Liver (tissue), 9 donors: Measurements from ENCODE around the gene KRTAP3-2. TPM values are rescaled to one million over a fixed set of nuclear protein-coding genes. Genes with fewer than 3 reads are reported as not detected.

Experiments
- DNase-seq: peaks from one replicate; pipeline ENCODE4 v3.0.0-alpha.2; 2017; ENCODE audit warnings: low spot score
- H3K27ac ChIP-seq, 2 donors: one replicate each; pipeline ENCODE4 v1.7.0; 2013; ENCODE audit warnings: inconsistent platforms in 2 of 2, low read length in 2 of 2, control low read depth in 1 of 2, low read depth in 1 of 2, mild to moderate bottlenecking in 1 of 2
- H3K27me3 ChIP-seq, 4 donors: one replicate each; pipeline versions ENCODE4 v1.6.1 to v1.7.0; 2013; ENCODE audit warnings: low read length in 3 of 4, inconsistent platforms in 1 of 4, mild to moderate bottlenecking in 1 of 4, moderate library complexity in 1 of 4; ENCODE audit not compliant: control insufficient read depth in 4 of 4, insufficient read depth in 4 of 4
- H3K36me3 ChIP-seq, 4 donors: one replicate each; pipeline versions ENCODE4 v1.6.1 to v1.7.0; 2013; ENCODE audit warnings: low read length in 3 of 4, mild to moderate bottlenecking in 3 of 4, low read depth in 1 of 4, moderate library complexity in 1 of 4; ENCODE audit not compliant: control insufficient read depth in 4 of 4, insufficient read depth in 3 of 4
- H3K4me1 ChIP-seq, 4 donors: one replicate each; pipeline versions ENCODE4 v1.6.1 to v1.7.0; 2013; ENCODE audit warnings: low read length in 3 of 4, mild to moderate bottlenecking in 3 of 4, moderate library complexity in 1 of 4; ENCODE audit not compliant: control insufficient read depth in 4 of 4, insufficient read depth in 4 of 4
- H3K4me3 ChIP-seq, 3 donors: one replicate each; pipeline versions ENCODE4 v1.6.1 to v1.7.0; 2013; ENCODE audit warnings: low read length in 3 of 3, control low read depth in 1 of 3, low read depth in 1 of 3, mild to moderate bottlenecking in 1 of 3
- H3K9ac ChIP-seq, 2 donors: one replicate each; pipeline ENCODE4 v1.7.0; 2013; ENCODE audit warnings: low read length in 2 of 2, mild to moderate bottlenecking in 2 of 2, moderate library complexity in 2 of 2, control low read depth in 1 of 2, low read depth in 1 of 2
- H3K9me3 ChIP-seq, 4 donors: one replicate each; pipeline versions ENCODE4 v1.6.1 to v1.7.0; 2013; ENCODE audit warnings: low read length in 3 of 4; ENCODE audit not compliant: control insufficient read depth in 4 of 4
- FOXA1 ChIP-seq: IDR thresholded peaks from 2 replicates; pipeline ENCODE4 v1.6.1; 2016; ENCODE audit warnings: antibody characterized with exemption
- FOXA2 ChIP-seq: IDR thresholded peaks from 2 replicates; pipeline ENCODE4 v1.6.1; 2016; ENCODE audit warnings: antibody characterized with exemption
- GABPA ChIP-seq, 2 donors: IDR thresholded peaks in 1 of 2; conservative IDR thresholded peaks in 1 of 2; 2 replicates each; pipeline ENCODE4 v1.6.1; 2016; ENCODE audit warnings: antibody characterized with exemption in 2 of 2, mild to moderate bottlenecking in 1 of 2, moderate library complexity in 1 of 2
- HNF4A ChIP-seq, 2 donors: conservative IDR thresholded peaks; 2 replicates each; pipeline ENCODE4 v1.6.1; 2016; ENCODE audit warnings: antibody characterized with exemption in 2 of 2, mild to moderate bottlenecking in 2 of 2
- NR2F2 ChIP-seq: IDR thresholded peaks from 2 replicates; pipeline ENCODE4 v1.6.1; 2016; ENCODE audit warnings: antibody characterized with exemption
- RAD21 ChIP-seq, 2 donors: IDR thresholded peaks; 2 replicates each; pipeline ENCODE4 v1.6.1; 2016; ENCODE audit warnings: antibody characterized with exemption in 2 of 2, mild to moderate bottlenecking in 2 of 2
- RXRA ChIP-seq, 2 donors: IDR thresholded peaks; 2 replicates each; pipeline ENCODE4 v1.6.1; 2017 to 2018; ENCODE audit warnings: antibody characterized with exemption in 2 of 2, mild to moderate bottlenecking in 1 of 2
- SP1 ChIP-seq: IDR thresholded peaks from 2 replicates; pipeline ENCODE4 v1.6.1; 2018; ENCODE audit warnings: antibody characterized with exemption, mild to moderate bottlenecking
- YY1 ChIP-seq: IDR thresholded peaks from 2 replicates; pipeline ENCODE4 v1.6.1; 2016; ENCODE audit warnings: antibody characterized with exemption, mild to moderate bottlenecking
- WGBS: extraction: QIAGEN DNeasy Blood & Tissue Kit; methylation state at CpG from one replicate; pipeline ENCODE4 v1.1.7; 2013; 5-methylcytosine and 5-hydroxymethylcytosine counted together
- polyA plus RNA-seq, 2 donors: library from polyadenylated mRNA; stranded (reverse) in 1 of 2; unstranded in 1 of 2; fragments of 200-250 nt in 1 of 2; fragments of >200 nt in 1 of 2; fragmentation: Nextera tagmentation in 1 of 2; extraction: Ambion mirVana in 1 of 2; gene quantifications; one replicate each; pipeline versions ENCODE4 v1.2.1 to v1.2.3, GENCODE V29; 2013 to 2015
- total RNA-seq, 2 donors: library from RNA; depleted of rRNA; stranded (reverse); fragments of >200 nt; gene quantifications; one replicate each; pipeline ENCODE4 v1.2.3, GENCODE V29; 2014
- TF ChIP-seq, protein P1 (sequence below): IDR thresholded peaks from 2 replicates; pipeline ENCODE4 v1.6.1; 2016; ENCODE audit warnings: antibody characterized with exemption
- TF ChIP-seq, protein P2 (sequence below): IDR thresholded peaks from 2 replicates; pipeline ENCODE4 v1.6.1; 2016; ENCODE audit warnings: antibody characterized with exemption, mild to moderate bottlenecking
- TF ChIP-seq, protein P3 (sequence below): IDR thresholded peaks from 2 replicates; pipeline ENCODE4 v1.6.1; 2016; ENCODE audit warnings: antibody characterized with exemption
- donor health status: healthy.
- donor health status: healthy.
- donor health status: healthy.
- donor health status: healthy.
- donor health status: healthy.

The KRTAP3-2 gene
- total and polyA plus RNA-seq, 4 donors = not detected

DNA sequence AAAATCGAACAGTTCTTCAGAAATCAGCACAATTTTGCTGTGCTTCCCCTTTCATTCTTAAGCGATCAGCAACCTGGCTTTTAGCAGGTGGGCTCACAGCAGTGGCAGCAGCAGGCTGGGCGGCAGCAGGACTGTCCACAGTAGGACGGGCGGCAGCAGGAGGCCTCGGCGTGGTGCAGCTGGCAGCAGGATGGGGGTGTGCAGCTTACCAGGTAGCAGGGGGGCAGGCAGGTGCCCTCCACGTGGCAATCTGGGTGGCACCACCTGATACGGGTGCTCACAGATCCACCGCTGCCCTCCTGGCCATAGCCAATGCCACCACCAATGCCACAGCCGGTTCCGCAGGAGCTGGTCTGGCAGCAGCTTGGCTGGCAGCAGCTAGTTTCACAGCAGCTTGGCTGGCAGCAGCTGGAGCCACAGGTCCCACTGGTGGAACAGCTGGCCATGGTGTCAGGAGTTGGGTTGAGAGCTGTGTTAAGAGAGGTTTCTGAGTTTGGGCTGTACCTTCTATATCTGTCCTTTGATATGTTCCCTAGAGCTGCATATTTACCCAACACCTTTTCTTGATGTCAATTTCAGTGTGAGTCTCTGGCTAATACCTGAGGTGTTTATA is 30.0 kb upstream of the KRTAP3-2 start, which contains the start of gene KRTAP1-4:
KRTAP1-4 (minus strand) TSS at position 563 of the 613 bp plus-strand sequence; CDS start at position 446, 117 bp downstream.
- H3K9ac ChIP-seq = no peak within 1 kb of the TSS
- H3K4me3 ChIP-seq = no peak within 1 kb of the TSS
- TF ChIP-seq, protein P1, sequence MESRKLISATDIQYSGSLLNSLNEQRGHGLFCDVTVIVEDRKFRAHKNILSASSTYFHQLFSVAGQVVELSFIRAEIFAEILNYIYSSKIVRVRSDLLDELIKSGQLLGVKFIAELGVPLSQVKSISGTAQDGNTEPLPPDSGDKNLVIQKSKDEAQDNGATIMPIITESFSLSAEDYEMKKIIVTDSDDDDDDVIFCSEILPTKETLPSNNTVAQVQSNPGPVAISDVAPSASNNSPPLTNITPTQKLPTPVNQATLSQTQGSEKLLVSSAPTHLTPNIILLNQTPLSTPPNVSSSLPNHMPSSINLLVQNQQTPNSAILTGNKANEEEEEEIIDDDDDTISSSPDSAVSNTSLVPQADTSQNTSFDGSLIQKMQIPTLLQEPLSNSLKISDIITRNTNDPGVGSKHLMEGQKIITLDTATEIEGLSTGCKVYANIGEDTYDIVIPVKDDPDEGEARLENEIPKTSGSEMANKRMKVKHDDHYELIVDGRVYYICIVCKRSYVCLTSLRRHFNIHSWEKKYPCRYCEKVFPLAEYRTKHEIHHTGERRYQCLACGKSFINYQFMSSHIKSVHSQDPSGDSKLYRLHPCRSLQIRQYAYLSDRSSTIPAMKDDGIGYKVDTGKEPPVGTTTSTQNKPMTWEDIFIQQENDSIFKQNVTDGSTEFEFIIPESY = no peak
- TF ChIP-seq FOXA2 (no peak), GABPA (IDR thresholded peaks at IDR 0.05 in 1 of 2, conservative IDR thresholded peaks at IDR 0.05 in 1 of 2) (no peak), SP1 (no peak), RAD21 (IDR thresholded peaks at IDR 0.05) (no peak), NR2F2 (no peak), FOXA1 (no peak), HNF4A (conservative IDR thresholded peaks at IDR 0.05) (no peak)
- TF ChIP-seq, protein P2, sequence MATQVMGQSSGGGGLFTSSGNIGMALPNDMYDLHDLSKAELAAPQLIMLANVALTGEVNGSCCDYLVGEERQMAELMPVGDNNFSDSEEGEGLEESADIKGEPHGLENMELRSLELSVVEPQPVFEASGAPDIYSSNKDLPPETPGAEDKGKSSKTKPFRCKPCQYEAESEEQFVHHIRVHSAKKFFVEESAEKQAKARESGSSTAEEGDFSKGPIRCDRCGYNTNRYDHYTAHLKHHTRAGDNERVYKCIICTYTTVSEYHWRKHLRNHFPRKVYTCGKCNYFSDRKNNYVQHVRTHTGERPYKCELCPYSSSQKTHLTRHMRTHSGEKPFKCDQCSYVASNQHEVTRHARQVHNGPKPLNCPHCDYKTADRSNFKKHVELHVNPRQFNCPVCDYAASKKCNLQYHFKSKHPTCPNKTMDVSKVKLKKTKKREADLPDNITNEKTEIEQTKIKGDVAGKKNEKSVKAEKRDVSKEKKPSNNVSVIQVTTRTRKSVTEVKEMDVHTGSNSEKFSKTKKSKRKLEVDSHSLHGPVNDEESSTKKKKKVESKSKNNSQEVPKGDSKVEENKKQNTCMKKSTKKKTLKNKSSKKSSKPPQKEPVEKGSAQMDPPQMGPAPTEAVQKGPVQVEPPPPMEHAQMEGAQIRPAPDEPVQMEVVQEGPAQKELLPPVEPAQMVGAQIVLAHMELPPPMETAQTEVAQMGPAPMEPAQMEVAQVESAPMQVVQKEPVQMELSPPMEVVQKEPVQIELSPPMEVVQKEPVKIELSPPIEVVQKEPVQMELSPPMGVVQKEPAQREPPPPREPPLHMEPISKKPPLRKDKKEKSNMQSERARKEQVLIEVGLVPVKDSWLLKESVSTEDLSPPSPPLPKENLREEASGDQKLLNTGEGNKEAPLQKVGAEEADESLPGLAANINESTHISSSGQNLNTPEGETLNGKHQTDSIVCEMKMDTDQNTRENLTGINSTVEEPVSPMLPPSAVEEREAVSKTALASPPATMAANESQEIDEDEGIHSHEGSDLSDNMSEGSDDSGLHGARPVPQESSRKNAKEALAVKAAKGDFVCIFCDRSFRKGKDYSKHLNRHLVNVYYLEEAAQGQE = no peak
- H3K36me3 ChIP-seq = no peaks in the 10 kb centered on the region
- H3K4me1 ChIP-seq = no peaks in the 10 kb centered on the region
- WGBS = 66% methylated on average over 12 of the region's 12 CpGs
- peaks cover 0 to 3% (median 0%) of the 10 kb centered on the region in 4 donors for H3K27me3 ChIP-seq
- H3K9me3 ChIP-seq = no peaks in the 10 kb centered on the region
- H3K27ac ChIP-seq = no peak within 1 kb of the TSS
- no peak for DNase-seq

DNA sequence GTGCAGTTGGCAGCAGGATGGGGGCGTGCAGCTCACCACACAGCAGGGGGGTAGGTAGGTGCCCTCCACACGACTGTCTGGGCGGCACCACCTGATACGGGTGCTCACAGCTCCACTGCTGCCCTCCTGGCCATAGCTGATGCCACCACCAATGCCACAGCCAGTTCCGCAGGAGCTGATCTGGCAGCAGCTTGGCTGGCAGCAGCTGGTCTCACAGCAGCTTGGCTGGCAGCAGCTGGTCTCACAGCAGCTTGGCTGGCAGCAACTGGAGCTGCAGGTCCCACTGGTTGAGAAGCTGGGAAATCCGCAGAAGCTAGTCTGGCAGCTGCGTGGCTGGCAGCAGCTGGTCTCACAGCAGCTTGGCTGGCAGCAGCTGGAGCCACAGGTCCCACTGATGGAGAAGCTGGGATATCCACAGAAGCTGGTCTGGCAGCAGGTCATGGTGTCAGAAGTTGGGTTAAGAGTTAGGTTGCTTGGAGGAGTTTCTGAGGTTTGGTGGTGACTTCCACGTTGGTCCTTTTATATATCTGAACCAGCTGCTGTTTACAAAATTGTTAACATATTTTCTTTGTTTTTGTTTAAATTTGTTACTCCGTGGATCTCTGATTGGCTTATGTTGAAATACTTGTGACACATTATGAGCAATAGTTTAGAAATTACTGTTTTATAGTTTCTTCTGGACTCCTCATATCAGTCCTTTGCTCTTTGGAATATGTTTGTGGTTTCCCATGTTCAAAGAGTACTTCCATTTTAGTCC is 27.2 kb upstream of the KRTAP3-2 start, which contains the start of gene KRTAP1-5:
KRTAP1-5 (minus strand) TSS at position 494 of the 757 bp plus-strand sequence; CDS start at position 441, 53 bp downstream.
- Histone ChIP-seq H3K4me1 (no peaks in the 10 kb centered on the region), H3K4me3 (no peak within 1 kb of the TSS), H3K27ac (no peak within 1 kb of the TSS), H3K9ac (no peak within 1 kb of the TSS), H3K27me3 (peaks cover 0 to 3% (median 0%) of the 10 kb centered on the region in 4 donors), H3K36me3 (no peaks in the 10 kb centered on the region), H3K9me3 (peaks cover 0 to 3% (median 0%) of the 10 kb centered on the region in 4 donors)
- 72% methylated on average over 9 of the region's 9 CpGs for WGBS
- no peak for DNase-seq
- TF ChIP-seq FOXA1 (no peak), YY1 (no peak), RXRA (IDR thresholded peaks at IDR 0.05) (no peak)
- TF ChIP-seq, protein P3, sequence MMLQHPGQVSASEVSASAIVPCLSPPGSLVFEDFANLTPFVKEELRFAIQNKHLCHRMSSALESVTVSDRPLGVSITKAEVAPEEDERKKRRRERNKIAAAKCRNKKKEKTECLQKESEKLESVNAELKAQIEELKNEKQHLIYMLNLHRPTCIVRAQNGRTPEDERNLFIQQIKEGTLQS = no peak
